Upper lobe of left lung (tissue), 4 donors: ENCODE data around the gene MICAL2.

Experiments
- CTCF ChIP-seq, 6 experiments: fragments of 450-650 bp in 4 of 6; fragments of 200-600 bp in 2 of 6; sonication (generic) in 2 of 6; IDR thresholded peaks; one replicate each; pipeline ENCODE4 v1.5.1; 2016 to 2019; ENCODE audit warnings: antibody characterized with exemption in 6 of 6
- POLR2A ChIP-seq, 4 donors: fragments of 450-650 bp; IDR thresholded peaks; one replicate each; pipeline ENCODE4 v1.5.1; 2016 to 2017; ENCODE audit warnings: antibody characterized with exemption in 4 of 4, mild to moderate bottlenecking in 2 of 4

GRCh38 chr11:12089041-12089440, 21.3 kb upstream of the MICAL2 start:
- TF ChIP-seq CTCF (IDR thresholded peaks at IDR 0.05) (no peak), POLR2A (IDR thresholded peaks at IDR 0.05) (no peak)
